HG03103 (cell line): Measurements from ENCODE around the gene P2RY8.
A peak's percentile ranks its signal among the peaks of the same experiment; 100 is the strongest.
"Not testable (repeated sequence)": the region's sequence is repeated elsewhere in the genome, so short reads cannot be mapped to it uniquely, and the experiment has no call there.

Experiments used
- ATAC-seq: cut with Tn5 transposase; IDR thresholded peaks from one replicate; pipeline ENCODE4 v1.9.1; 2021; ENCODE audit warnings: low read depth; ENCODE audit not compliant: unreplicated experiment

The P2RY8 gene

DNA sequence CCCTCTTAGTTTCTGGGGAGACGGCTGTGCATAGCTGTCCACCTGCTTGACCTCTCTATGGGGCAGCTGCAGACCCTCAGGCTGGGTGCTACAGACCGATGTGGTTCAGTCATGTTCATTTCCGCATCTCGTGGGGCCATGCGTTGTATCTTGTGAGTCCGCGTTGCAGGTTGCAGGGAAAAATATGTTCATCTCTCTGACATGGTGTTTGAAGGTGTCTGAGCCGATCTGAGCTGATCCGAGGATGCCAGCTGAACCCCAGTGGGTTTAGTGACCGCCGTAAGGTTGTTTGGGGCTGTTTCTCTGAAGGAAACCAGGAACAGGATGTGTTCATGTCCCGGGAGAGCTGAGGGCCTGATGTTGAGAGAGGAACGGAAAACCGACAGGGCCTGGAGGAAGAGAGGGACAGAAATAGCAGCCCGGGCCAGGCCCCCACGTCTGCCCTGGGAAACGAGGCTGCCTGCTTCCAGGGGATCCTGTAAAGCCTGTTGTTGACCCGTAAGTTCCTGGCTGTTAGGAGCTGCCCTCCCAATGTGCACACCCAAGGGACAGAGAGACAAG lies 9.8 kb upstream of the P2RY8 start:
- no peak for ATAC-seq

DNA sequence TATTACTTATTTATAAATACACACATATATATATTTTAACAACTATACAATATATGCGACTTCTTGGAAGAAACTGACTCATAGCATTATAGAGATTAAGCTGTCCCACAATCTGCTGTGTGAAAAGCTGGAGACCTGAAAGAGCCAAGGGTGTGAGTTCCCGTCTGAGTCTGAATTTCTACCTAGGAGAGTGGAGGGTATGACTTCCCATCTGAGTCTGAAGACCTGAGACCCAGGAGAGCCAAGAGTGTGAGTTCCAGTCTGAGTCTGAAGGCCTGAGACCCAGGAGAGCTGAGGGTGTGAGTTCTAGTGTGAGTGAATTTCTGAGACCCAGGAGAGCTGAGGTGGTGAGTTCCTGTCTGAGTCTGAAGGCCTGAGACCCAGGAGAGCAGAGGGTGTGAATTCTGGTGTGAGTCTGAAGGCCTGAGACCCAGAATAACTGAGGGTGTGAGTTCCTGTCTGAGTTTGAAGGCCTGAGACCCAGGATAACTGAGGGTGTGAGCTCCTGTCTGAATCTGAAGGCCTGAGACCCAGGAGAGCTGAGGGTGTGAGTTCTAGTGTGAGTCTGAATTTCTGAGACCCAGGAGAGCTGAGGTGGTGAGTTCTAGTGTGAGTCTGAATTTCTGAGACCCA lies 8.9 kb upstream of the P2RY8 start:
- ATAC-seq: no peak

- ATAC-seq: no peak
Measured at GRCh38 chrX:1542994-1543725, 6.2 kb upstream of the P2RY8 start.

DNA sequence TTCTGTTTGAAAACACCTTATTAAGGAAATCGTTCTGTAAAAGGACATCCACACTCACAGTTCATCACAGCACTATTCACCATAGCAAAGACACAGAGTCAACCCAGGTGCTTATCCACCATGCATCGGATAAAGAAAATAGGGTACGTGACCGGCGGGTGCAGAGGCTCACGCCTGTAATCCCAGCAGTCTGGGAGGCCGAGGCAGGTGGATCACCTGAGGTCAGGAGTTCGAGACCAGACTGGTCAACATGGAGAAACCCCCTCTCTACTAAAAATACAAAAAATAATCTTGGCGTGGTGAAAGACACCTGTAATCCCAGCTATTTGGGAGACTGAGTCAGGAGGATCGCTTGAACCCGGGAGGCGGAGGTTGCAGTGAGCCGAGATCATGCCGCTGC lies 2.2 kb upstream of the P2RY8 start:
- ATAC-seq: not testable (repeated sequence)

DNA sequence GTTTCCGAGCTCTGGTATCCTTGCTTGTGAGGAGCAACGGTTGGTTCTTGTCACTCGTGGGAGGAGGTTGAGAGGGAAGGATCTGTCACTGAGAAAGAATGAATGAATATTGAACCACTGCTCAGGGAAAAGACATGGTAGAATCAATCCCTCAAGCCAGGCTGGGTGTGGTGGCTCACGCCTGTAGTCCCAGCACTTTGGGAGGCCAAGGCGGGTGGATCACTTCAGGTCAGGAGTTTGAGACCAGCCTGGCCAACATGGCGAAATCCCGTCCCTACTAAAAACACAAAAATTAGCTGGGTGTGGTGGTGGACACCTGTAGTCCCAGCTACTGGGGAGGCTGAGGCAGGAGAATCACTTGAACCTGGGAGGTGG lies 718 bp upstream of the P2RY8 start:
- ATAC-seq: not testable (repeated sequence)

GRCh38 chrX:1536712-1537030 lies 314 bp downstream of the P2RY8 start:
- peak; percentile 11 for ATAC-seq

DNA sequence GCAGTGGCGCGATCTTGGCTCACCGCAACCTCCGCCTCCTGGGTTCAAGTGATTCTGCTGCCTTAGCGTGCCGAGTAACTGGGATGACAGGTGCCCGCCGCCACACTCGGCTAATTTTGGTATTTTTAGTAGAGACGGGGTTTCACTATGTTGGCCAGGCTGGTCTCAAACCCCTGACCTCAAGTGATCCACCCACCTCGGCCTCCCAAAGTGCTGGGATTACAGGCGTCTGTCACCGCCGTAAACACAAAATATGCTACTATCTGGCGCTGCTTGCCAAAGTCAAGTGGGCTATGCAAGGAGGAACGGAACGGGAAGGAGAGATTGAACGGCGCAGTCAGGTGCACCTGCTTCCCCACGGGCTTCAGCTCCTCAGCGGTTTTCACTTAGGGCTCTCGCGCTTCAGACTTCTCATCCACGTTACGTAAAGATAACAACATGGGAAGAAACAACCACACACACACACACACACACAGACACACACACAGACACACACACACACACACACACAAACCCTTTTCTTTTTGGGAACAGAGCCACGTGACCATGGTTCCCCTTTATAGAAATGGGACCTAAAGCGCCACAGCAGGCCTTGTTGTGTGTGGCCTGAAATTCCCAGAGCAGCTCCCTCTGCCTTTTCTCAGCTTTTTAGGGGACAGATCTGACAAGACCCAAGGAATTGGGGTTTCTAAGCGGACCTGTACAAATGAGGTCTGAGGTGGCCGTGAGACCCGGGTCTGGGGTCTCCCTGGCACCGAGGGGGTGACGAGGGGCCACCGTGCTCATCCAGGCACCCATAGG lies 1.5 kb downstream of the P2RY8 start:
- no peak for ATAC-seq

DNA sequence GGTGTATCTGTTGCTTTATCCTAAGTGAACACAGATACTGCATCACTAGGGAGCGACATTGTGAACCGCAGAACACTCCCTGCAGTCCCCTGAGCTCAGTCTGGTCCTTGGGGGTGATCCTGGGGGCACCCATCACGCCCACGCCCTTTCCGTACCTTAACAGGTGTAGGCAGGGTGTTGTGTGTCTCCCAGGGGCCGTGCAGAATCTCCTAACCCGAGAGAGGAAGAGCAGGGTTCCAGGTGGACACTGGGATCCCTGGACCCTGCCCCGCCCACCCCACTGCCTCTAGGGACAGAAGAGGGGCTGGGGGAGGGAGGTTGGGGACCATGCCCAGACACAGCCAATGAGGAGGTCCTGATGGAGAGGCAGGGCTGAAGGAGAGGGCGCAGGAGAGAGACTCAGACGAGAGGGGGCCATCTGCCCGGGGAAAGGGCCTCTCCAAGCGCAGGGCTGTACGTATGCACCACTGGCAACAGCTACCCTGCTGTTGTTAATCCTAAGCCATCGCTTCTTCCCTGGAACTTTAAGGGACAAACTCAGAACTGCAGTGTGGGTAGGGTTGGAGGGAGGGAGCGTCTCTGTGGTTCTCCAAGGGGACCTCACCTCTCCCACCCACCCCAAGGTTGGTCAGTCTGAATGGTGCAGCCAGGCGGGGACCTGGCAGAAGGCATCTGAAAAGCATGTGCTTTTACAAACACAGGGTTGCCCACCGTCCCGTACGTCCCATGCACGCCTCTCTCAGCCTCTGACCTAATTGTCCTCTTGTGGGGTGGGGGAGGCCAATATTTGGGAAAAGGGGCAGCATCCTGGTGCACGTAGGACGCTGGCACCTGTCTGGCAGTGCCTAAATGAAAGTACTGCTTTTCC lies 2.5 kb downstream of the P2RY8 start:
- no peak for ATAC-seq

DNA sequence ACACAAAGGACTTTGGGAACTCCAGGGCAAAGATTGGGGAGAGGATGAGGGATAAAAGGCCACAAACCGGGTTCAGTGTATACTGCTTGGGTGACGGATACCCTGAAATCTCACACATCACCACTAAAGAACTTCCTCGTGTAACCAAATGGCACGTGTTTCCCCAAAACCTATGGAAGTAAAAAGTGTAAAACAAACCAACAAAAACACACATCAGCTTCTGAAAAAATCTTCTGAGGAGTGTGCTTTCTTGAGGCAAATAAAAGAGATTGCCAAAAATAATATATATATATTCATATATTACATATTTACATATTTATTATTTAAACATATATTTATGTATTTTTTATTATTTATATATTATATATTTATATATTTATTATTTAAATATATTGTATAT lies 3.9 kb downstream of the P2RY8 start:
- no peak for ATAC-seq

- ATAC-seq: no peak
Measured at GRCh38 chrX:1531096-1531890, 5.7 kb downstream of the P2RY8 start.

DNA sequence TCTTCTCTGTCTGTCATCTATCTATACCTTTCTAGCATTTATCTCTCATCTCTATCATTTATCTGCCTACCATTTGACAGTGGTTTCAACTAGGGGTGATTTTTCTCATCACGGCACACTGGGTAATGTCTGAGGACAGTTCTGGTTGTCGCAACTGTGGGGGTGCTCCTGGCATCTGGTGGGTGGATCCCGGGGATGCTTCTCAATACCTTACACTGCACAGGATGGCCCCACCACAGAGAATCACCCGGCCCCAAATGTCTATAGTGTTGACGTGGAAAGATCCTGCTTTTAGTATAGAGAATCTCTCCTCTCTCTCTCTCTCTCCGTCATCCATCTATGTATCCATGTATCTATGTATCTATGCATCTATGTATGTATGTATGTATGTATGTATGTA lies 7.2 kb downstream of the P2RY8 start:
- ATAC-seq: no peak

- no peak for ATAC-seq
Measured at GRCh38 chrX:1529328-1529727, 7.7 kb downstream of the P2RY8 start.

DNA sequence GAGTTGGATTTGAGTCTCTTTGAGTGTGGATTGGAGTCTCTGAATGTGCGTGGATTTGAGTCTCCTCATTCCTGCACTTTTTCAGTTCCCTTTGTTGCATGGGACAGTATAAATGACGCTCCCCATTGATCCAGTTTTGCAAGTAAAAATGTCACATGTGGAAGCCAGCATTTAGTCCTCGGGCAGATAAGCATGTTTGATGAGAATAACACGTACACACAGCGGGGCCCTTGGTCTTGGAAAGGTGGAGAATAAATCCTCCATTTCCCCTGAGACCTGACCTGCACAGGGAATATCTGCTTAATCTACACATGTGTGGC lies 8.1 kb downstream of the P2RY8 start:
- no peak for ATAC-seq

- no peak for ATAC-seq
Measured at GRCh38 chrX:1528186-1528883, 8.7 kb downstream of the P2RY8 start.

DNA sequence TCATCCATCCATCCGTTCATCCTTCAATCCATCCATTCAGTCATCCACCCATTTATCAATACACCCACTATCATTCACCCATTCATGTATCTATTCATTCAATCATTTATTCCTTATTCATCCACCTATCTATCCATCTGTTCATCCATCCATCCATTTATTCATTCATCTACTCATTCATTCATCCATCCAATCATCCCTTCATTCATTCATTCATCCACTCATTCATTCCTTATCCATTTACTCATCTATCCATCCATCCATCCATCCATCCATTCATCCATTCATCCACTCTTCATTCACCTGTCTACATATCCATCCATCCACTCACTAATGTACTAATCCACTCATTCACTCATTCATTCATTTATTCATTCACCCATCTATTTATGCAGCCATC lies 9.5 kb downstream of the P2RY8 start:
- ATAC-seq: no peak

- ATAC-seq: no peak
Measured at GRCh38 chrX:1526565-1526964, 10.4 kb downstream of the P2RY8 start.

DNA sequence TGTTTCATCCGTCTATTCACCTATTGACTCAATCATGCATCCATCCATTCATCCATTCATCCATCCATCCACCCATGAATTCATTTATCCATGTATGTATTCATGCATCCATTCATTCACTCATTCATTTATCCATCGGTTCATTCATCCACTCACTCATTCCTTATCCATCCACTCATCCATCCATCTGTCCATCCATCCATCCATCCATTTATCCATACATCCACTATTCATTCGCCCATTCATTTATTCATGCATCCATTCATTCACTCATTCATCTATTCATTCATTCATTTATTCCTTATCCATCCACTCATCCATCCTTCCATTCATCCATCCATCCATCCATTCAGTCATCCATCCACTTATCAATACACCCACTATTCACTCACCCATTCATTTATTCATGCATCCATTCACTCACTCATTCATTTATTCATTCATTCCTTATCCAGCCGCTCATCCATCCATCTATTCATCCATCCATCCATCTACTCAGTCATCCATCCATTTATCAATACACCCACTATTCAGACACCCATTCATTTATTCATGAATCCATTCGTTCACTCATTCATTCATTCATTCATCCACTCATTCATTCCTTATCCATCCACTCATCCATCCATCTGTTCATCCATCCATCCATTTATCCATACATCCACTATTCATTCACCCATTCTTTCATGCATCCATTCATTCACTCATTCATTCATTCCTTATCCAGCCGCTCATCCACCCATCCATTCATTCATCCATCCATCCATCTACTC lies 11.2 kb downstream of the P2RY8 start:
- ATAC-seq: no peak

- no peak for ATAC-seq
Measured at GRCh38 chrX:1524874-1525582, 12.0 kb downstream of the P2RY8 start.
